Coronary artery (tissue), 2 donors: ENCODE data around the gene SCLT1.

ENCODE experiments used
- DNase-seq: peaks from one replicate; pipeline ENCODE4 v3.0.0-alpha.2; 2017; ENCODE audit warnings: low spot score
- H3K27ac ChIP-seq, 2 donors: fragments of 200-600 bp; sonication (generic); one replicate each; pipeline ENCODE4 v1.5.1; 2016 to 2019
- H3K4me3 ChIP-seq: fragments of 200-600 bp; sonication (generic); 2 replicates; pipeline ENCODE4 v1.5.1; 2016; ENCODE audit warnings: mild to moderate bottlenecking, moderate library complexity
- TF ChIP-seq, protein P1 (sequence below): fragments of 200-600 bp; sonication (generic); IDR thresholded peaks from one replicate; pipeline ENCODE4 v1.5.1; 2019; ENCODE audit warnings: antibody characterized with exemption

The SCLT1 gene

DNA sequence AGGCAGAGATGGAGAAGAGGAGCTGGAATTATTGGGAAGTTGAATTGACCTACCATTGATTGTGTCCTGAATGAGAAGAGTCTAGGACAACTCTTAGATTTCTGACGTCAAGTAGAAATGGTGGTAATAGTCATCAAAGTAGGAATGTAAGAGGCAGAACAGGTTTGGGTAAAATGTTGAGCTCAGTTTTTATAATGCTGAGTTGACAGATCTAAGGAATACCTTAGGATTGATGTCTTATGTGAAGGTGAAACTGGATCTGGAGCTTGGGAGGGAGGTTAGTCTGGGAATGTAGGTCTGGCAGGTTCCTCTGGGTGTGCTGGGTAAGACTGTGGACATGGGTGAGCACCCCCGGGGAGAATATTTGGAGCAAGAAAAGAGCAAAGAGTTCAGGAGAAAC, 251.9 kb downstream of the SCLT1 start:
- no peak for DNase-seq
- Histone ChIP-seq H3K27ac (peak overlapping the region in 1 of 2 donors; percentile 27), H3K4me3 (no peak overlapping the region)
- TF ChIP-seq, protein P1, sequence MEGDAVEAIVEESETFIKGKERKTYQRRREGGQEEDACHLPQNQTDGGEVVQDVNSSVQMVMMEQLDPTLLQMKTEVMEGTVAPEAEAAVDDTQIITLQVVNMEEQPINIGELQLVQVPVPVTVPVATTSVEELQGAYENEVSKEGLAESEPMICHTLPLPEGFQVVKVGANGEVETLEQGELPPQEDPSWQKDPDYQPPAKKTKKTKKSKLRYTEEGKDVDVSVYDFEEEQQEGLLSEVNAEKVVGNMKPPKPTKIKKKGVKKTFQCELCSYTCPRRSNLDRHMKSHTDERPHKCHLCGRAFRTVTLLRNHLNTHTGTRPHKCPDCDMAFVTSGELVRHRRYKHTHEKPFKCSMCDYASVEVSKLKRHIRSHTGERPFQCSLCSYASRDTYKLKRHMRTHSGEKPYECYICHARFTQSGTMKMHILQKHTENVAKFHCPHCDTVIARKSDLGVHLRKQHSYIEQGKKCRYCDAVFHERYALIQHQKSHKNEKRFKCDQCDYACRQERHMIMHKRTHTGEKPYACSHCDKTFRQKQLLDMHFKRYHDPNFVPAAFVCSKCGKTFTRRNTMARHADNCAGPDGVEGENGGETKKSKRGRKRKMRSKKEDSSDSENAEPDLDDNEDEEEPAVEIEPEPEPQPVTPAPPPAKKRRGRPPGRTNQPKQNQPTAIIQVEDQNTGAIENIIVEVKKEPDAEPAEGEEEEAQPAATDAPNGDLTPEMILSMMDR: no peak

DNA sequence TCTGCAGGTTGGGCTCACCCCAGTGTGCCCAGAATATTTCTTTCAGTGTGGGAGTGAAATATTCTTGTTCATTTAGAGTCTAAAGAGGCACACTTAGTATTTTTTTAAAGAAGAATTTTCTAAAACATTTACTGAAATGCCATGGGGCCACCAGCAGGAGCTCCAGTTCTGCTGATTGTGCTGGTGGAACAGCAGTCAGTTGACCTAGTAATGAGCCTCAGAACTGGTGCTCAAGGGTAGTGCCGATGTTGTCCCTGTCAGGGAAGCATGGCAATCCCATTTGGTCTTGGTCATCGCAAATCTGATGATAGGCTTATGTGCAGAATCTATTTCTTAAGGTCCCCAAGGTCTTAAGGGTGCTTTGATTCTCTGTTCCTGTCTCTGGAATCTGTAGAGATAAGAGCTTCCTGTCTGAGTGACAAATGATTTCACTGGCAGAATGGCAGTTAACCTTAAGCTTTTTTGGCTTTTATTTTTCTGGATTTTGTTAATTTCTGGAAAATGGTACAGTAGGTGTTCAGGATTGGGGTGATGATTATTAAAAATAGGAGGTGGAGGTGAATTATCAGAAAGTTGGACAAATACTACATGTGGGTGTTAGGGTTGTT, 252.5 kb downstream of the SCLT1 start:
- Histone ChIP-seq H3K4me3 (no peak overlapping the region), H3K27ac (no peak overlapping the region)
- DNase-seq: no peak
- TF ChIP-seq, protein P1: no peak

DNA sequence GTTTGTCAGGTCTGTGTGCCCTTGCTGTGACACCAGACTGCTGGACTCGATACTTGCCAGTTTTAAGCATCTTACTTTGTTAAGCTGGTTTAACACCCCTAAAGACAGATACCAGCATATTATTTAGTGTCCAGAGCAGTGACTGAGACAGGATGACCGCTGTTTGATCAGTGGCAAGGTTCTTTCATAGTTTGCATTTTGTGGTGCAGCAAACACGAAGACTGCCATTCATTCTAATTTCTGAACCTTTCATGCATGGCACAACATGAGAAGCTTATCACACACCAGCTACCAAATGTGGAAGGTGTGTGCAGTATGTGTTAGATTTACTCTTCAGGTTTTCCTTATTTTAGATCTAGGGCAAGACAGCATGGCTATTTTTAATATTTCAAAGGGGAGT, 255.7 kb downstream of the SCLT1 start:
- H3K27ac ChIP-seq: peak overlapping the region in 1 of 2 donors; percentile 1
- TF ChIP-seq, protein P1: no peak
- no peak overlapping the region for H3K4me3 ChIP-seq
- DNase-seq: no peak

DNA sequence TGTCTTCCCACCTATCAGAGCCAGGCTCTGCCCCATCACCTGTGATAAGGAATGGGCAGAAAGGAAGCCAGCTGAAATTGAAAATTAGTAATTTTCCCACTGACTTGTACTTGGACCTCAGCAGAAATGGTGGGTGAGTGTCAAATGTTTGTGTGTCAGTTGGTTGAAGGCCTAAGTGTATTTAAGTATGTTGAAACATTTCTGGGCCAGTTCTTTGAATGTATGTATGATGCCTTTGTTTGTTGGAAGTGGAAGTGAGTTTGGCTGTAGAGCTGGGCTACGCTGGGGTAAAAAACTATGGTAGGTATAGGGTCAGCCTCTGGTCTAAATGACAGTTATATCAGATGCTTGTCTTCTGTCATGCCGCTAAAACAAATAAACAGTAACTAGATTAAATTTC, 256.1 kb downstream of the SCLT1 start:
- H3K27ac ChIP-seq: peak overlapping the region in 1 of 2 donors; percentile 70
- DNase-seq: no peak
- no peak overlapping the region for H3K4me3 ChIP-seq
- TF ChIP-seq, protein P1: no peak

DNA sequence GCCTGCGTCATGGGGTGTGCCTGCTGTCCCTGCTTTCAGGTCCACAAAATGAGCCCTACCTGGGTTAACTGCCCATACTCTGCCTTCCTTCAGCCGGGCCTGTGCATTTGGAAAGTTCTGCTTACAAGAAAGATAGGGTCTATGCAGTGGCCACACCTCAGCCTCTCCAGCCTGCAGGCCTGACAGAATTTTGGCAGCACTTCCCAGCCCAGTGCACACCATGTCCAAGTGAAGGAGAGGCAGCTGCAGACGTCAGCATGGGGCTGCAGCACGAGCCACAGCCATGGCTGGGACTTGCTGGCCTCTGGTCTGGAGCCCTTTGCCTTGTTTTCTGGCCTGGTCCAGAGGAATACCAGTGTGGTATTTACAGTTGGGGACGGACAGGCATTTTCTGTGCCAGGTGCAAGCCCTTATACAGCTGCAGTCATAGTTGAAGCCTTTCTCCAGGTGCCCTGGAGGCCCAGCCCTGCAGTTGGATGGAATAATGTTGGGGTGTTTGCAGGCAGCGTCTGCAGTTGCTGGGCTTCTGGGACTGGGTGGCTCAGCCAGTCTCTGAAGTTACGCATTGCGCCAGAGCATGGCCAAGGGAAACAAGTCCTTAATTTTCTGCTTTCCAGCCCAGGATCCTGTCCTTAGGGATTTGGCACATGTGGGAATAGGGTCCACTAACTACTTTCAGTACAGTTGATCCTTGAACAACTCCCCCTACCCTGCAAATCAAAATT, 257.7 kb downstream of the SCLT1 start:
- DNase-seq: peak; percentile 84
- Histone ChIP-seq H3K27ac (peak overlapping the region; percentile 70 to 75), H3K4me3 (peak overlapping the region; percentile 4)
- TF ChIP-seq, protein P1: no peak
